Type B pancreatic cell (in vitro differentiated cells): ENCODE data around the gene QSER1. TPM values are rescaled to one million over a fixed set of nuclear protein-coding genes. Genes with fewer than 3 reads are reported as not detected.
"Not testable (repeated sequence)": the region's sequence is repeated elsewhere in the genome, so short reads cannot be mapped to it uniquely, and the experiment has no call there.

Experiments
- DNase-seq: peaks from one replicate; pipeline ENCODE4 v3.0.0; 2021; ENCODE audit warnings: mixed read lengths; ENCODE audit not compliant: unreplicated experiment; ENCODE audit errors: extremely low spot score
- H3K27ac Mint-ChIP-seq: 2 replicates; pipeline ENCODE4 v1.8.0; 2021; ENCODE audit warnings: mild to moderate bottlenecking, mixed read lengths
- H3K27me3 Mint-ChIP-seq: 2 replicates; pipeline ENCODE4 v1.8.0; 2021; ENCODE audit warnings: mixed read lengths
- H3K36me3 Mint-ChIP-seq: 2 replicates; pipeline ENCODE4 v1.8.0; 2021; ENCODE audit warnings: mixed read lengths
- H3K4me1 Mint-ChIP-seq: one replicate; pipeline ENCODE4 v1.8.0; 2021; ENCODE audit warnings: mixed read lengths; ENCODE audit not compliant: unreplicated experiment
- H3K4me3 Mint-ChIP-seq: 2 replicates; pipeline ENCODE4 v1.8.0; 2021; ENCODE audit warnings: mild to moderate bottlenecking, mixed read lengths
- H3K9me3 Mint-ChIP-seq: 2 replicates; pipeline ENCODE4 v1.8.0; 2021; ENCODE audit warnings: mixed read lengths
- total RNA-seq: library from RNA; stranded (reverse); gene quantifications from 2 replicates; pipeline ENCODE4 v1.2.1, GENCODE V29; 2021; ENCODE audit warnings: low replicate concordance
- TF ChIP-seq, protein P1 (sequence below): fragments of 200-600 bp; sonication (generic); conservative IDR thresholded peaks from 2 replicates; pipeline ENCODE4 v1.5.0; 2021; ENCODE audit warnings: antibody characterized with exemption, mild to moderate bottlenecking

The QSER1 gene
- total RNA-seq, 1 donor from 2014 or later, result 54.4 TPM

DNA sequence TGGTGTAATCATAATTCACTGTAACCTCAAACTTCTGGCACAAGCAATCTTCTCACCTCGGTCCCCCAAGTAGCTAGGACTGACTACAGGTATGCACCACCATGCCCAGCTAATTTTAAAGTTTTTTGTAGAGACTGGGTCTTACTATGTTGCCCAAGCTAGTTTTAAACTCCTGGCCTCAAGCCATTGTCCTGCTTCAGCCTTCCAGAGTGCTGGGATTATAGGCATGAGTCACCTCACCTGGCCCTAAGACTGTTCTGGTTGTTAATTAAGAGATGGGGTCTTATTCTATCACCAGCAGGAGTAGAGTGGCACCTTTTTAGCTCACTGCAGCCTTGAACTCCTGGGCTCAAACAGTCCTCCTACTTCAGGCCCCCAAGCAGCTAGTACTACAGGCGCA, 71.1 kb downstream of the QSER1 start:
- DNase-seq, result no peak
- Mint-ChIP-seq H3K36me3 (peaks cover 26% of the 10 kb centered on the region), H3K4me3 (no peak overlapping the region), H3K27me3 (no peaks in the 10 kb centered on the region), H3K27ac (no peak overlapping the region), H3K9me3 (no peaks in the 10 kb centered on the region), H3K4me1 (no peaks in the 10 kb centered on the region)
- TF ChIP-seq, protein P1, sequence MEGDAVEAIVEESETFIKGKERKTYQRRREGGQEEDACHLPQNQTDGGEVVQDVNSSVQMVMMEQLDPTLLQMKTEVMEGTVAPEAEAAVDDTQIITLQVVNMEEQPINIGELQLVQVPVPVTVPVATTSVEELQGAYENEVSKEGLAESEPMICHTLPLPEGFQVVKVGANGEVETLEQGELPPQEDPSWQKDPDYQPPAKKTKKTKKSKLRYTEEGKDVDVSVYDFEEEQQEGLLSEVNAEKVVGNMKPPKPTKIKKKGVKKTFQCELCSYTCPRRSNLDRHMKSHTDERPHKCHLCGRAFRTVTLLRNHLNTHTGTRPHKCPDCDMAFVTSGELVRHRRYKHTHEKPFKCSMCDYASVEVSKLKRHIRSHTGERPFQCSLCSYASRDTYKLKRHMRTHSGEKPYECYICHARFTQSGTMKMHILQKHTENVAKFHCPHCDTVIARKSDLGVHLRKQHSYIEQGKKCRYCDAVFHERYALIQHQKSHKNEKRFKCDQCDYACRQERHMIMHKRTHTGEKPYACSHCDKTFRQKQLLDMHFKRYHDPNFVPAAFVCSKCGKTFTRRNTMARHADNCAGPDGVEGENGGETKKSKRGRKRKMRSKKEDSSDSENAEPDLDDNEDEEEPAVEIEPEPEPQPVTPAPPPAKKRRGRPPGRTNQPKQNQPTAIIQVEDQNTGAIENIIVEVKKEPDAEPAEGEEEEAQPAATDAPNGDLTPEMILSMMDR, result no peak

DNA sequence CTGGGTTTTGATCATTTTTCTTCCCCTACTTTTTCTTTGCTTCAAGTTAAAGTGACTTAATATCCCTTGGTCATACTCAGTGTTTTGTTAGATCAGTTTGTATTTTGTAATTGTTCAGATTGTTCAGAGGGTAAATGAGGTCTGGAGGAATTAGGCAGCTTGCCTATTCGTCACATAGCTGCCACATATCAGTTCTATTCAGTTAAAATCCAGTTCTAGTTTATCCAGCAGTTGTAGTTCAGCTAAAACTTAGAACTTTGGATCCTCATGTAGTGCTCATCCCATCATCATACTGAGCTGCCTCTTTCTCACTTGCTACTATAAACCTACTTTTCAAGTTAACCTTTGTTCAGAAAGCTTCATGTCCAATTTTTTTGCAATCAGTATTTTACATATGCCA, 75.9 kb downstream of the QSER1 start:
- Mint-ChIP-seq H3K36me3 (peaks cover 14% of the 10 kb centered on the region), H3K4me3 (no peak overlapping the region), H3K9me3 (no peaks in the 10 kb centered on the region), H3K4me1 (no peaks in the 10 kb centered on the region), H3K27me3 (no peaks in the 10 kb centered on the region), H3K27ac (no peak overlapping the region)
- TF ChIP-seq, protein P1, result no peak
- DNase-seq, result no peak

DNA sequence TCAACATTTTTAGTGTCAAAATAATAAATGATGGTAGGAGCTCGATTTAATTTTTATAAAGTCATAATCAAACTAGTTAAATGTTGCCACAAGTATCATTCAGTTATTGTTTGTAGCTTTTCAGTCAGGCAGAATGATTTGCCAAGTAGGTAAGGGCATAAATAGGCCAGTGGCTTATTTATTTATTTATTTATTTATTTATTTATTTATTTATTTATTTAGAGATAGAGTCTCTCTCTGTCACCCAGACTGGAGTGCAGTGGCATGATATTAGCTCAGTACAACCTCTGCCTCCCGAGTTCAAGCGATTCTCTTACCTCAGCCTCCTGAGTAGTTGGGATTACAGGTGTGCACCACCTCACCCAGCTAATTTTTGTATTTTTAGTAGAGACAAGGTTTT, 79.6 kb downstream of the QSER1 start:
- H3K36me3 Mint-ChIP-seq, result peaks cover 21% of the 10 kb centered on the region
- H3K9me3 Mint-ChIP-seq, H3K4me1 Mint-ChIP-seq, H3K27ac Mint-ChIP-seq, H3K27me3 Mint-ChIP-seq, DNase-seq, H3K4me3 Mint-ChIP-seq: not testable (repeated sequence)

DNA sequence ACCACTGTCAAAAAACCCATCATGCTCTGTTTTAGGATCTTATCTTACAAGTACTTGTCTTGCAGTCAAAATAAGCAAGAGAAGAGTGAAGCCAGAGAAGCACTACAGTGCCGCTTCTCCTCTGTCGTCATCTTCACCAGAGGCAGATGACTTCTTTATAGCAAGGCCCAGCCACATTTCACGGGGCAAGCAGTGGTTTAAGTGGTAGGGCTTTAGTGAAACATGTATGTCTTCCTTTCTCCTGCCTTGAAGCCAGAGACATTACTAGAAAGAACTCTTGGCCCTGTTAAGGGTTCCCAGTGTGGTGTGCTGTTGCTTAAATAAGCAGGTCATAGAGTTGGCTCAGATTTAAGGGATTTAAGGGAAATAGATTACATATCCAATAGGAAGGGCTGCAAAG, 80.2 kb downstream of the QSER1 start:
- Mint-ChIP-seq H3K27me3 (no peaks in the 10 kb centered on the region), H3K36me3 (peaks cover 25% of the 10 kb centered on the region), H3K9me3 (no peaks in the 10 kb centered on the region), H3K4me3 (no peak overlapping the region), H3K4me1 (no peaks in the 10 kb centered on the region), H3K27ac (no peak overlapping the region)
- TF ChIP-seq, protein P1, result no peak
- DNase-seq, result no peak

DNA sequence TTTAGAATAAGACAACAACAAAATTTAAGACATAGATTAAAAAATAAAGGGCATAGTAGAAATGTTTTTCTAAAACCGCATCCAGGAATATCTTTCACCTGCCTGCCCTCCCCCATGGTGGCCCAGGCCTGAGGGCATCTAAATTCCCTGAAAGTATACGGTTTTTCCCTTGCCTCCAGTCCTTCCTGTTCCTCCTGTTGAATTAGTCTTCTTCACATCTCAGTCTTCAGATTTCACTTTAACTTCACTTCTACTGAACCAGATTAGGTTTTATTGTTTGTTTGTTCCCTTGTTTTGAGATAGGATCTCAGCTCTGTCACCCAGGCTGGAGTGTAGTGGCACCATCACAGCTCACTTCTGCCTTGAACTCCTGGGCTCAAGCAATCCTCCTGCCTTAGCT, 90.0 kb downstream of the QSER1 start:
- no peak overlapping the region for H3K4me3 Mint-ChIP-seq
- no peak for DNase-seq
- no peaks in the 10 kb centered on the region for H3K4me1 Mint-ChIP-seq
- peaks cover 6% of the 10 kb centered on the region for H3K36me3 Mint-ChIP-seq
- no peaks in the 10 kb centered on the region for H3K9me3 Mint-ChIP-seq
- H3K27ac Mint-ChIP-seq, result no peak overlapping the region
- TF ChIP-seq, protein P1, result no peak
- H3K27me3 Mint-ChIP-seq, result no peaks in the 10 kb centered on the region

DNA sequence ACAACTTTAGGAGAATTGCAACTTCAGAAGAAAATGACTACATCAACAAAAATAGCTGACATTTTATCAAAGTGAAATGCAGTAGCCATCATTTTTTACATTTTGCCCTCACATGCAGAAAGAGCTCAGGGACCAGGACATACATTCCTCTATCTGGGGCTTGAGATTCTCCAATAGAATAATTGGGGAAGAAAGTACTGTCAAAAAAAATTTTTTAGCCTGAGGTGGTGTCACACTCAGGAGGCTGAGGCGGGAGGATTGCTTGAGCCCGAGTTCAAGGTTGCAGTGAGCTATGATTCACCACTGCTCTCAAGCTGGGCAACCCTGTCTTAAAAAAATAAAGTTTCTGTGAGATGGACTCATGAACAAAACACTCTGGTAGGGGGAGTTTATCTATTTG, 90.9 kb downstream of the QSER1 start:
- Mint-ChIP-seq H3K9me3 (no peaks in the 10 kb centered on the region), H3K36me3 (no peaks in the 10 kb centered on the region), H3K4me3 (no peak overlapping the region), H3K4me1 (no peaks in the 10 kb centered on the region), H3K27ac (no peak overlapping the region), H3K27me3 (no peaks in the 10 kb centered on the region)
- TF ChIP-seq, protein P1, result no peak
- DNase-seq, result no peak
